Measurements from ENCODE around the gene M6PR. TPM values are rescaled to one million over a fixed set of nuclear protein-coding genes. Genes with fewer than 3 reads are reported as not detected.
"Not testable (repeated sequence)": the region's sequence is repeated elsewhere in the genome, so short reads cannot be mapped to it uniquely, and the experiment has no call there.

The M6PR gene
- total and polyA plus RNA-seq, 9 donors: 44.9 to 150 (median 101) TPM

DNA sequence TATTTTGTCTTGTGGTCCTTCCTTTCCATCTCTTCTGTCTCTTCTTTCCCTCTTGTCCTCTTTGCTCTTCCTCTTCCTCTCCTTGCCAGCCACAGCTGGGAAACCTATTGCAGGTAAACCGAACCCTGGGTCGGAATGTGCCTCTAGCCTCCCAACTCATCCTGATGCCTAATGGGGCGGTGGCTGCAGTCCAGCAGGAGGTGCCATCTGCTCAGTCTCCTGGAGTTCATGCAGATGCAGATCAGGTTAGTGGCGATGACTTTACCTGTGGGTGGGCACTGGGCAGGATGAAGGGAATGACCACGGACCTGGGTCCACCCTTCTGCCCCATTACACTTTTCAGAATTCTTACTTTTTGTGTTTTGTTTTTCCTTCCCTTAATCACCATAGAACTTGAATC is 26.9 kb downstream of the M6PR start:
- intact Hi-C loops (cut with DNase I): no loop called here
- DNase-seq: no peak
- Histone ChIP-seq H3K27ac (no peak overlapping the region), H3K9me3 (no peaks in the 10 kb centered on the region), H3K36me3 (no peaks in the 10 kb centered on the region), H3K27me3 (no peaks in the 10 kb centered on the region), H3K4me1 (ENCODE audit: insufficient read depth) (no peaks in the 10 kb centered on the region), H3K4me3 (no peak overlapping the region)
- TF ChIP-seq, protein P1, sequence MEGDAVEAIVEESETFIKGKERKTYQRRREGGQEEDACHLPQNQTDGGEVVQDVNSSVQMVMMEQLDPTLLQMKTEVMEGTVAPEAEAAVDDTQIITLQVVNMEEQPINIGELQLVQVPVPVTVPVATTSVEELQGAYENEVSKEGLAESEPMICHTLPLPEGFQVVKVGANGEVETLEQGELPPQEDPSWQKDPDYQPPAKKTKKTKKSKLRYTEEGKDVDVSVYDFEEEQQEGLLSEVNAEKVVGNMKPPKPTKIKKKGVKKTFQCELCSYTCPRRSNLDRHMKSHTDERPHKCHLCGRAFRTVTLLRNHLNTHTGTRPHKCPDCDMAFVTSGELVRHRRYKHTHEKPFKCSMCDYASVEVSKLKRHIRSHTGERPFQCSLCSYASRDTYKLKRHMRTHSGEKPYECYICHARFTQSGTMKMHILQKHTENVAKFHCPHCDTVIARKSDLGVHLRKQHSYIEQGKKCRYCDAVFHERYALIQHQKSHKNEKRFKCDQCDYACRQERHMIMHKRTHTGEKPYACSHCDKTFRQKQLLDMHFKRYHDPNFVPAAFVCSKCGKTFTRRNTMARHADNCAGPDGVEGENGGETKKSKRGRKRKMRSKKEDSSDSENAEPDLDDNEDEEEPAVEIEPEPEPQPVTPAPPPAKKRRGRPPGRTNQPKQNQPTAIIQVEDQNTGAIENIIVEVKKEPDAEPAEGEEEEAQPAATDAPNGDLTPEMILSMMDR (IDR thresholded peaks at IDR 0.05): no peak
- no peak for TF ChIP-seq POLR2A (IDR thresholded peaks at IDR 0.05)
- no peak for TF ChIP-seq EP300 (IDR thresholded peaks at IDR 0.05)
- 92 to 98% (median 96%) methylated on average over 5 of the region's 5 CpGs for WGBS, 3 donors

DNA sequence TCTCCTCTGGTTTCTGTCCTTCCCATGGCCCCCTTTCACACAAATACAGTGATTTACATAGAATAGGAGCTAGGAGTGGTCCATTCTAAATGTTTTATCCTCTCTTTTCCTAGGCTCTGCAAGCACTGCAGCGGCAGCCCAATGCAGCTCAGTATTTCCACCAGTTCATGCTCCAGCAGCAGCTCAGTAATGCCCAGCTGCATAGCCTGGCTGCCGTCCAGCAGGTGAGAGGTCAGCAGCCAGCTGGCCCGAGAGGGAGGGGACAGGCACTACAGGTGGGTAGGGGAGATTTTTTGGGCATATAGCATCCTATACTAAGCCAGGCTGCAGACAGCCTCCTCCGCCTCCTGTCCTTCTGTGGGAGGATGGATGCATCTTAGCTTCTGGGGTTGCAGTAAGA is 29.8 kb downstream of the M6PR start:
- H3K27me3 ChIP-seq; H3K9me3 ChIP-seq; DNase-seq; H3K36me3 ChIP-seq; H3K4me1 ChIP-seq (ENCODE audit: insufficient read depth); intact Hi-C loops (cut with DNase I); H3K27ac ChIP-seq; H3K4me3 ChIP-seq: not testable (repeated sequence)
- WGBS, 3 donors: 66 to 85% (median 79%) methylated on average over 4 of the region's 4 CpGs

DNA sequence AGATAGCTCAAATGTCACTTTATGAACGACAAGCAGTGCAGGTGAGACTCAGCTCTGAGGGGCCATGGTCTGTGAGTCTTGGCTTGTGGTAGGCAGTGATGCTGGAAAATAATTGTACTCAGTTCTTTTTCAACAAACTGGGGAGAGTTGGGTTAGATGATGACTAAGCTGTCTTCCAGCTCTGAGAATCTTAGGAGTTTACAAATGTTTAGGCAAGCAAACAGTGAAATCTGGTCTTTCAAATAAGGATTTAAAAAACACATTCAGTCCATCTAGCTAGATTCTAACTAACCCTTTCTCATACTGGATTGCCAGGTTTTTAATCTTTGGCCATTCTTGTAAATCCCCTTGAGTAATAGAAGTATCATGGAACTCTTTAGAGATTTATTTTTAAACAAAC is 31.7 kb downstream of the M6PR start:
- intact Hi-C loops (cut with DNase I): no loop called here
- Histone ChIP-seq H3K36me3 (no peaks in the 10 kb centered on the region), H3K9me3 (no peaks in the 10 kb centered on the region), H3K4me3 (no peak overlapping the region), H3K27me3 (no peaks in the 10 kb centered on the region), H3K27ac (no peak overlapping the region), H3K4me1 (ENCODE audit: insufficient read depth) (peaks cover 8% of the 10 kb centered on the region)
- no peak for DNase-seq
- WGBS, 3 donors: 64 to 83% (median 70%) methylated on average over 1 of the region's 1 CpG
- no peak for TF ChIP-seq EP300 (IDR thresholded peaks at IDR 0.05)
- no peak for TF ChIP-seq POLR2A (IDR thresholded peaks at IDR 0.05)
- TF ChIP-seq, protein P1 (IDR thresholded peaks at IDR 0.05): no peak

DNA sequence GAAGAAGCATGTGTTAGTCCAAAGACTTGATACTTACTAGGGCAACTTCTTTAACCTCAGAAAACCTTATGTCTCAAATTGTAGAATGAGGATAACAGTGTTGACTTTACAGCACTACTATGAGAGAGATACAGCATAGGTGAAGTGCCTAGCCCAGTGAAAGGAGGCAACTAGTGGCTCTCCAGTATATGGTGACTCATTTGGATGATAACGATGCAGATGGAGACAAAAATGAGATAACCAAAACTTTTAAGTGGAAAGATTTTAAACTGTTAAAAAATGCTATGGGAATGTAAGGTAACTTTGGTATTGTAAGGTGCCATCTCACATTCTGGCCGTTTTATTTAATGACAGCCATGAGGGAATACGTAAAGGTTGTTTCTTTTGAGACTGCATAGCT is 32.4 kb downstream of the M6PR start:
- Histone ChIP-seq H3K27me3 (no peaks in the 10 kb centered on the region), H3K4me3 (no peak overlapping the region), H3K4me1 (ENCODE audit: insufficient read depth) (peaks cover 8% of the 10 kb centered on the region), H3K27ac (no peak overlapping the region), H3K36me3 (no peaks in the 10 kb centered on the region), H3K9me3 (no peaks in the 10 kb centered on the region)
- TF ChIP-seq POLR2A (IDR thresholded peaks at IDR 0.05) (no peak), EP300 (IDR thresholded peaks at IDR 0.05) (no peak)
- TF ChIP-seq, protein P1 (IDR thresholded peaks at IDR 0.05): no peak
- intact Hi-C loops (cut with DNase I): no loop called here
- WGBS, 3 donors: 80 to 83% (median 81%) methylated on average over 3 of the region's 3 CpGs
- DNase-seq: no peak

- H3K4me1 ChIP-seq (ENCODE audit: insufficient read depth): peaks cover 8% of the 10 kb centered on the region
- TF ChIP-seq EP300 (IDR thresholded peaks at IDR 0.05): no peak
- TF ChIP-seq, protein P1 (IDR thresholded peaks at IDR 0.05): no peak
- TF ChIP-seq POLR2A (IDR thresholded peaks at IDR 0.05): no peak
- H3K27ac ChIP-seq: no peak overlapping the region
- no peak overlapping the region for H3K4me3 ChIP-seq
- H3K36me3 ChIP-seq: no peaks in the 10 kb centered on the region
- H3K9me3 ChIP-seq: no peaks in the 10 kb centered on the region
- intact Hi-C loops (cut with DNase I): no loop called here
- no peaks in the 10 kb centered on the region for H3K27me3 ChIP-seq
- DNase-seq: no peak
Measured at GRCh38 chr12:8916154-8916553, 33.3 kb downstream of the M6PR start.

All from ovary (tissue), 9 donors.